GM19193 (cell line): ENCODE measurements around the gene MAGEC1.

ENCODE experiments used
- POLR2A ChIP-seq: IDR thresholded peaks from 4 replicates; pipeline ENCODE4 v1.6.1; 2011; ENCODE audit not compliant: insufficient read depth, insufficient read length; ENCODE audit errors: extremely low read depth

Gene MAGEC1

GRCh38 chrX:141952603-141953002, 48.9 kb downstream of the MAGEC1 start:
- TF ChIP-seq POLR2A: no peak

DNA sequence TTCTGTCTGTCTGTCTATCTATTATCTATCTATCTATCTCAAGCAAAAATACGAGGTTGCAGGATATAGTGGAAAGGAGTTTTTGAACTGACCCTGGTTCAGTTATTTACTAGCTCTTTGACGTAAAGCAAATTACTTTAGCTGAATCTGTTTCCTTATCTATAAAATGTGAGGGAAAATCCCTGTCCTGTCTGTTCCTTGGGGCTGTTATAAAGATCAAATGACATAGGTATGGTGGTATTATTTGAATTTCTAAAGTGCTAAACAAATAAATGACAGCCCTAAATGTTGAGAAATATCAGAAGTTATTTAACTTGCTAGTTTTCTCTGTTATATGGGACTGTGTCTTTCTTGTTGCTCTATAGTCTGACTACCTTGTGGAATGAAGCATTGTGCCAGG, 55.0 kb downstream of the MAGEC1 start:
- no peak for TF ChIP-seq POLR2A
